Renal cortical epithelial cell (primary cell): ENCODE results near the gene TBL3. TPM values are rescaled to one million over a fixed set of nuclear protein-coding genes. Genes with fewer than 3 reads are reported as not detected.
"Not testable (repeated sequence)": the region's sequence is repeated elsewhere in the genome, so short reads cannot be mapped to it uniquely, and the experiment has no call there.

ENCODE experiments used
- DNase-seq: peaks from one replicate; pipeline ENCODE4 v3.0.0-alpha.2; 2011; ENCODE audit warnings: low read depth
- total RNA-seq: library from RNA; depleted of rRNA; stranded (reverse); fragments of >200 nt; gene quantifications from 2 replicates; pipeline ENCODE4 v1.2.3, GENCODE V29; 2014

The TBL3 gene
- total RNA-seq, 1 donor from 2014 or later, result 46.3 TPM

DNA sequence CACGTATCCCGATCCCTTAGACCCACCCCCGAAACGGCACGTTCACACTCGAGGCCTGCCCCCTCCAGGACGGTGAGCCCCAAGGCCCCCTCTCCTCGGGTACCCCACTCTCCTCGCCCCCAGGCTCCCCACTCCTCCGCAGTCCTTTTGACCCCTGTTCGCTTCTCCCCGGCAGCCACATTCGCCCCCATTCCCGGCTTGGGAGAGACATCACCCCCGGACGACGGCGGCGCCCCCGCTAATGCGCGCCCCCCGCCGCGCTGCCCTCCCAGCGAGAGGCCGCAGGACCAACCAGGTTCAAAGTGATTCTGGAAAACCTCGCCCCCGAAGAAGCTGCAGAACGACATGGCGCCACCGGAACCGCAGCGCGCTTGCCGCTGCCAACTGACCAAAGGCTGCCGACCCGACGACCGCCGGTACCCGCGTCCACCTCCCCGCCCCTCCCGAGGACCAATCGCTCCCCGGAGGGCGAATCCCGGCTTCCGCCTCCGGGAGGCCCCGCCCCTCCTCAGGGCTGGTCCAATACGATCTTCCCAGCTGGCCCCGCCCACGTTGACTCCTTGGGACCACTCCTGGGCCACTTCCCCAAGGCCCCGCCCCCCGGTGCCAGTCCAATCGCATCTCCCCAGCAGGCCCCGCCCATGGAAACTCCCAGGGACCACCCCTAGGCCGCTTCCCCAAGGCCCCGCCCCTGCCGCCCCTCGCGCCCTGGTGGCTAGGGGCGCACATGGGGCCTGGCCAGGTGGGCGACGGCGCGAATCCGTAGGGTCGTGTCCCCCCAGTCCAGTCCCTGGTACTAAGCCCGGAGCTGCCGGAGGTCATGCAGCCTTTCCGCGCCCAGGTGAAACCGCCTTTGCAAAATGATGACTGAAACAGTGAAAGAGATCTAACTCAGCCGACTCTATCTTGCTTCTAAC is 28.8 kb upstream of the TBL3 start, which contains the start of gene MSRB1:
Gene MSRB1 (minus strand): TSS at position 390 of the 917 bp plus-strand sequence. CDS start 43 bp downstream, at position 347.
- DNase-seq, result peak; percentile 92

DNA sequence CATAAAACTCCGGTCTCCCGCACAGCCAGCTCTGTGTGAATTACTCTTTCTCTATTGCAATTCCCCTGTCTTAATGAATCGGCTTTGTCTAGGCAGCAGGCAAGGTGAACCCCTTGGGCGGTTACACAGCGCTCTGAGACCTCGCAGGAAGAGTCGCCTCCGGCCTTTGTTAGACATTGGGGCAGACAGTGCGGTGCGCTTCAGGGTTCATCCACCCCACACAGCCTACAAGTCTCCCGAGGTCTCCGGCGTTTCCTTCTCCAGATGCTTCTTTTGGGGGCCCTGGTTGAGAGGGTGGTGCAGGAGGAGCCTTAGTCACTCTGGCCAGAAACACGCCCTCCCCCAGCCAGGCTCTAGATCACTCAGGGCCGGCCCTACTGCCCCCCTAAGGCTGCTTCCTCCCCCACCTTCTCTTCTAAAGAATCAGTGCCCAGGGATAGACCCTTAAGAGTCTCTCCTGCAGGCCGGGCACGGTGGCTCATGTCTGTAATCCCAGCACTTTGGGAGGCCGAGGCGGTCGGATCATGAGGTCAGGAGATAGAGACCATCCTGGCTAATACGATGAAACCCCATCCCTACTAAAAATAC is 27.1 kb upstream of the TBL3 start:
- DNase-seq, result no peak

DNA sequence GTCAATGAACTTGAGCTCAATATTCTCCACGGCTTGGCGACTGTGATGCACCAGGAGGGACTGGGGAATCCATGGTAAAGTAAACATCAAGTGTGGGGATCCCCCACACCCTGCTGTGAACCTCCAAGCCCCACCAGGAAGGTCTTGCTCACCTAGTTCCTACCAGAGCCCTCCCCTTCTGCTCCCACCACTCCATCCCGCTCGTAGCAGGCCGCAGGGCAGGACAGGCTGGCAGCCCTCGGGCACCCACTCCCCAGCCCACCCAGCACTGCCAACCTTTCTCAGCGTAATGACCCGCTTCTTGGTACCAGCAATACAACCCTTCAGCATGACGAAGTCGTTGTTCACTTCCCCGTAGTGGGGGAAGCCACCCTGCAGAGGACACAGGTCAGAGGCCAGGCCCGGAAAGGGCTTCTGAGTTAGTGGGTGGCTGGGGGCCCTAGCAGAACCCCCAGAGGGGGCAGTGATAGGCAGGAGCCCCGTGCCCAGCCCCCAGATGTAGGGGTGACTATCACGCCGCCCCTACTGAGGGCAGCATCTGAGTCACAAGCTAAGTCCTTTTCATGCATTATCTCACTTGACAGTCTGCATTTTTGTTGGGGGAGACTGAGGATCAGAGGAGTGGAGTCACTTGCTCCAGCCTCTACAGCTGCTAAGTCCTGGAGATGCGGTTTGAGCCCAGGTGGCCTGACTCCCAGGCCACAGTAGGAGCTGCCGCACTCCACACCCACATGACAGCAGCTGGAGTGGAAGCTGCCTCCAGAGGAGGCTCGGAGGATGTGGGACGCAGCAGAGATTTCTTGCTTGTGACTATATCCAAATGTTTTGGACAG is 26.1 kb upstream of the TBL3 start:
- DNase-seq, result no peak

DNA sequence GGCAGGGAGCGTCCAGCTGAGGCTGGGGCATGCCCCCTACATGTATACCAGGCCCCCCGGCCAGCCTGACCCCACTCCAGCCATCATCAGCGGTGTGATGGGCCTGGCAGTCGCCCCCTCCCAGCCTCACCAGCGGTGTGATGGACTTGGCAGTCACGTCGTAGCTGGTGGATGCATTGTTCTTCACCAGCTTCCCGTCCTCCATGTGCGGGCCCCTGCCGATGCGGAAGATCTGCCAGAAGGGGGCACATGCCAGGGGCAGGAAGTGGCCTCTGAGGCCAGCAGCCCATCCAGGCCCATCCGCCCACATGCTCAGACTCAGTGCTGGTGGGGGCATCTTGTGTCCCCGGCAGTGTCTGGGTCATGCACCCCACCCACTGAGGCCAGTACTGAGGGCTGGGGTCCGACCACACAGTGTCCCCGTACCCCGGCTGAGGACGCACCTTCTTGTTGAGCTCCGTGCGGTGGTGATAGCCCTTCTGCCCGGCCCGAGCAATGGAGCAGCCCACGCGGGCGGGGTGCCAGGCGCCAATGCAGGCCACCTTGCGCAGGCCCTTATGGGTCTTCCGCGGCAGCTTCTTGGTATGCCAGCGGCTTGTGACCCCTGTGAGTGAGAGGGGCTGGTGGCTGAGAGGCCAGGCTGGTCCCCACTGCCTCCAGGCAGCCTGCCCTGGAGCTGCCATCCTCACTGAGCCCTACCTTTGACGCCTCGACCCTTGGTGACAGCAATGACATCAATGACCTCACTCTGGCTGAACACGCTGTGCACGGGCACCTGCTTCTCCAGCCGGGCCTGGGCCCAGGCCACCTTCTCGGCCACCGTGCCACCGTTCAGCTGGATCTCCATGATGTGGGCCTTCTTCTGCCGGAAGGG is 25.1 kb upstream of the TBL3 start:
- no peak for DNase-seq

DNA sequence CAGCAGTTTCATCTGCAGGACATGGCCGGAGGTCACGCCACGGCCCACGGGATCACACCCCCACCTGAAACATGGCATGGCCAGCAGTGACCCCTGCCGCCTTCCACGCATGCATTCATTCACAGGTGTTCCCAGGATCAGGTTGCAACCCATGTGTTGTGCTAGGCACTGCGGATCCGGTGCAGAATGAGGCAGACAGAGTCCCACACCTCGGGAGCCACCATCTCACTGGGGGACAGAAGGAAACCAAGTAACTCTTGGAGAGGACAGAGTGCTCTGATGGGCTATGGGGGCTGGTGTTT is 24.5 kb upstream of the TBL3 start:
- no peak for DNase-seq

DNA sequence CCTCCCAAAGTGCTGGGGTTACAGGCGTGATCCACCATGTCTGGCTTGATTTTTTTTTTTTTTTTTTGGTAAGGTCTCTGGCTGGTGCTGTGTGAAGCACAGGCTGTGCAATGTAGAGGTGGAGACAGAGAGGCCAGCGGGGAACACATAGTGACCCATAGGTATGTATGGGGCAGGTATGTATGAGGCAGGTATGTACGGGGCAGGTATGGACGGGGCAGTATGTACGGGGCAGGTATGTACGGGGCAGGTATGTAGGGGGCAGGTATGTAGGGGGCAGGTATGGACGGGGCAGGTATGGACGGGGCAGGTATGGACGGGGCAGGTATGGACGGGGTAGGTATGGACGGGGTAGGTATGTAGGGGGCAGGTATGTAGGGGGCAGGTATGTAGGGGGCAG is 22.3 kb upstream of the TBL3 start:
- DNase-seq, result no peak

DNA sequence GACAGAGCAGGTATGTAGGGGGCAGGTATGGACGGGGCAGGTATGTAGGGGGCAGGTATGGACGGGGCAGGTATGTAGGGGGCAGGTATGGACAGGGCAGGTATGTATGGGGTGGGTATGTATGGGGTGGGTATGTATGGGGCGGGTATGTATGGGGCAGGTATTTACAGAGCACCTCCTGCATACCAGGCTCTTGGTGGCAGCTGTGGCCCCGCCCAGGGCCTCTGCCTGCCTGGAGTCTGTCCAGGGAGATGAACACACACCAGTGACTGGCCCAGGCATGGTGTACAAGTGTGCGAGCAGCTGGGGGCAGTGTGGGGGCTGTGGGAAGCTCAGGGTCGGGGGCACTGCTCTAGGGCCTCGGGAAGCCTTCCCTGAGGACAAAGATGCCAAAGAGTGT is 21.8 kb upstream of the TBL3 start:
- DNase-seq, result no peak

DNA sequence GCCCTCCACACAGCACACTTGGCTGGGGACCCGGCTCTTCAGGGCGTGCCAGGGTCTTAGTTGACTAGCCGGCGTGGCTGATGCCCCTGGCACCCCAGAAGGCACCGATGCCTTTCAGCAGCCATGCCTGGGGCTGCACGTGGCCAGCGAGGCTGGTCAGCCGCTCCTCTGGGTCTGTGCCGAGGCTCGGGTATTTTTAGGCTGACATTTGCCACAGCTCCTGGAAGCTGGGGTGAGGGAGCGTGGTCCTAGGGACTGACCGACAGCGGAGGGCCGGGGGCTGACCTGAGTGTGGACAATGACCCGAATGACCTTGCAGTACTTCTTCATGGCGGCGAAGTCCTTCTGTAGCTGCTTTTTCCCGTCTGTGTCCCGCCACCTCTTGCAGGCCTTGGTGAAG is 21.3 kb upstream of the TBL3 start:
- DNase-seq, result no peak

DNA sequence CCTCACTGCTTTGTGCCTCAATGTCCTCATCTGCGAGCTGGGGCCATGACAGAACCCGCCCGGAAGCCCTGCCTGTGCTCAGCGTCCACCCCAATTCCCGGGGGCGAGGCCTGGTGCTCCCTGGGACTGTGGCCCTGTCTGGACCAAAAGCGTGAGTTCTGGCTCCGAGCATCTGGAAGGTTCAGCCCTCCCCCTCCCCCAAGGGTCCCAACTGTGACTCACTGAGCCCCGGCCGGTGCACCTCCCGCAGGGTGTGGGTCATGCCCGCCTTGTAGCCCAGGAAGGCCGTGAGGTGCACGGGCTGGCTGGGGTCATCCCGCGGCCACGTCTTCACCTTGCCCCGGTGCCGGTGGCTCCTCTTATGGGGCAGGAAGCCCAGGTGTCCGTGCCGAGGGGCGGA is 18.1 kb upstream of the TBL3 start:
- DNase-seq, result no peak

DNA sequence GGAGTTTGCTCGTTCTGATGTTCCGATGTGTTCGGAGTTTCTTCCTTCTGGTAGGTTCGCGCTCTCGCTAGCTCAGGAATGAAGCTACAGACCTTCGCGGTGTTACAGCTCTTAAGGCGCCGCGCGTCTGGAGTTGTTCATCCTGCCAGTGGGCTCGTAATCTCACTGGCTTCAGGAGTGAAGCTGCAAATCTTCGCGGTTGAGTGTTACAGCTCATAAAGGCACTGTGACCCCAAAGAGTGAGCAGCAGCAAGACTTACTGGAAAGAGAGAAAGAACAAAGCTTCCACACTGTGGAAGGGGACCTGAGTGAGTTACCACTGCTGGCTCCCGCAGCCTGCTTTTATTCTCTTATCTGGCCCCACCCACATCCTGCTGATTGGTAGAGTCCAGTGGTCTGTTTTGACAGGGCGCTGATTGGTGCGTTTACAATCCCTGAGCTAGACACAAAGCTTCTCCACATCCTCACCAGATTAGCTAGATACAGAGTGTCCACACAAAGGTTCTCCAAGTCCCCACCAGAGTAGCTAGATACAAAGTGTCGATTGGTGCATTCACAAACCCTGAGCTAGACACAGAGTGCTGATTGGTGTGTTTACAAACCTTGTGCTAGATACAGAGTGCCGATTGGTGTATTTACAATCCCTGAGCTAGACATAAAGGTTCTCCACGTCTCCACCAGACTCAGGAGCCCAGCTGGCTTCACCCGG is 14.3 kb upstream of the TBL3 start:
- DNase-seq, result not testable (repeated sequence)

DNA sequence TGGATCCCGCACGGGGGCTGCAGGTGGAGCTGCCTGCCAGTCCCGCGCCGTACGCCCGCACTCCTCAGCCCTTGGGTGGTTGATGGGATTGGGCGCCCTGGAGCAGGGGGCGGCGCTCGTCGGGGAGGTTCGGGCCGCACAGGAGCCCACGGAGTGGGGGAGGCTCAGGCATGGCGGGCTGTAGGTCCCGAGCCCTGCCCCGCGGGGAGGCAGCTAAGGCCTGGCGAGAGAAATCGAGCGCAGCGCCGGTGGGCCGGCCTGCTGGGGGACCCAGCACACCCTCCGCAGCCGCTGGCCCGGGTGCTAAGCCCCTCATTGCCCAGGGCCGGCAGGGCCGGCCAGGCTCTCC is 13.7 kb upstream of the TBL3 start:
- DNase-seq, result not testable (repeated sequence)

DNA sequence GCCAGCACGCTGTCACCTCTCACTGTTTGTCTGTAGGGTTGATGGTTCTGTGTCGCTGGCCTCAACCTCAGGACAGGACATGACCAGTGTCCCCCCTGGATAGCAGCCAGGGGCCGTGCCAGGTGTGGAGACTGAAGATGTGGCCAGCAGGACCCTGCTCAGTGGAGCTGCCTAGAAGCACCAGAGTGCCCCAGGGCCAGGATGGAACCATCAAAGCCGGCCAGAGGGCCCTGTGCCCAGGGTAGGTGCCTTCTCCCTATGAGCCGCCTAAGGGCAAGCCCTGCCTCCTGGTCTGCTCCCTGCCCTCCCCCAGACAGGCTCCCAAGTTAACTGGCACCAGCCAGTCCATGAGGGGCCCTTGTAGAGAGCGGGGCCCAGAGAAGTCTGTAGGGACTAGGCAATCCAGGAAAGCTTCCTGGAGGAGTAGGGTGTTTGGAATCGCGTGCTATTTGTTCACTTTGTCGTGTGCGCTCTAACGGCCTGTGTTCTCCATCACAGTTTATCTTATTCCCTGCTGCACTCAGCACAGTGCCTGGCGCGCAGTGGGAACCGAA is 13.1 kb upstream of the TBL3 start:
- no peak for DNase-seq

DNA sequence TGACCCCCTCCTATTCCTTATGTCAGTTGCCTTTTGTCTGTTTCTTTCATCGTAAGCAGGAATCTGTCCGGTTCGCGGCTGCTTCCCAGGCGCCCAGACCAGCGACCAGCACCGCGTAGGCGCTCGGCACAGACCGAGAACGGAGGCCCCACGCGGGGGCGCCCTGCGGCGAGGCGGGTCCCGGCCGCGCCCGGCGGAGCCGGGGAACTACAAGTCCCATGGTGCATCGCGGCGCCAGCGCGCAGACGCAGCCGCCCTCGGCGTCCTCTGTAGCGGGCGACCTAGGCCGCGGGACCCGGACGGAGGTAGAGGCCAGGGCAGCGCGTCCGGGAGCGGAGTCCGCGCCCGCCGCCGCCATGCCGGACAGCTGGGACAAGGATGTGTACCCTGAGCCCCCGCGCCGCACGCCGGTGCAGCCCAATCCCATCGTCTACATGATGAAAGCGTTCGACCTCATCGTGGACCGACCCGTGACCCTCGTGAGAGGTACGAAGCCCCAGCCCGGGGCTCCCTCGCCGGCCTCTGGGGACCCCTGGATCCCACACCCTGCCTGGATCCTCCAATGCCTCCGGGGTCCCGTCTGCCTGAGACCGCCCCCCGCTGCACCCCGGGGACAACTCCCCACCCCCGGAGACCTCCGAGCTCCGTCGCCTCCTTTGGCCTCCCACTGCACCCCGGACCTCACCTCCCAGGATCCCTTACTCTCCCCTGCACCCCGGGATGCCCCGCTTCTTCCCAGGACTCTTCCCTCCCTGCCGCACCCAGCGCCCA is 12.4 kb upstream of the TBL3 start, which contains the start of gene NDUFB10:
Gene NDUFB10 (plus strand): TSS at position 270 of the 771 bp plus-strand sequence. CDS start 87 bp downstream, at position 357.
- DNase-seq, result peak; percentile 66

DNA sequence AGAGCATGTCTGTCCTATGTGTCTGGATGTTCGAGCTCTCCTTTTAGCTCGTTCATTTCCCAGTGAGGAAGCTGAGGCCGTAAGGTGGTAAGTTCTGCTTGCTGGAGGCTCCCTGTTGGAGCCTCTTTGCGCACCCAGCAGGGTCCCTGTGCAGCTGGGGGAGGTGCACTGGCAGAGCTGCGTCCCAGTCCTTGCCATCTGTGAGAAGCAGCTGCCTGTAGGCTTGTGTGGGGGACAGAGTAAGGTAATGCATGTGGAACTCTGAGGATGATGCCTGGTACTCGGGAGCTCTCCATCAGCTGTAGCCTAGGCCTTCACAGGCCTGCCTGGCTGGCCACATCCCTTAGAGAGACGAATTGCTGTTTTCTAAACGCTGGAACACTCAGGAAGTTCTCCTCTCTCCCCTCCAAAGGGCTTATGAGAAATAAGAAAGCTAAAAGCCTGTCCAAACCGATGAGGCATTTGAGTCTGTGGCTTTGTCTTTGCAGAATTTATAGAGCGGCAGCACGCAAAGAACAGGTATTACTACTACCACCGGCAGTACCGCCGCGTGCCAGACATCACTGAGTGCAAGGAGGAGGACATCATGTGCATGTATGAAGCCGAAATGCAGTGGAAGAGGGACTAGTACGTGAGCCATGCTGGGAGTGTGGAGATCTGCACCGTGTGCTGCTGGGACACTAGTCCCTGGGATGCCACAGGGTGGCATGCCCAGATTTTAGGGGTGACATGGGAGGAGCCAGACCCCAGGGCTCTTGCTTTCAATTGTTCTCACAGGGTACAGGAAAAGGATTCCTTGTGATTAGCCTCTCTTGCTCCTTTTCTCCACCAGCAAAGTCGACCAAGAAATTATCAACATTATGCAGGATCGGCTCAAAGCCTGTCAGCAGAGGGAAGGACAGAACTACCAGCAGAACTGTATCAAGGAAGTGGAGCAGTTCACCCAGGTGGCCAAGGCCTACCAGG is 10.9 kb upstream of the TBL3 start:
- DNase-seq, result no peak

DNA sequence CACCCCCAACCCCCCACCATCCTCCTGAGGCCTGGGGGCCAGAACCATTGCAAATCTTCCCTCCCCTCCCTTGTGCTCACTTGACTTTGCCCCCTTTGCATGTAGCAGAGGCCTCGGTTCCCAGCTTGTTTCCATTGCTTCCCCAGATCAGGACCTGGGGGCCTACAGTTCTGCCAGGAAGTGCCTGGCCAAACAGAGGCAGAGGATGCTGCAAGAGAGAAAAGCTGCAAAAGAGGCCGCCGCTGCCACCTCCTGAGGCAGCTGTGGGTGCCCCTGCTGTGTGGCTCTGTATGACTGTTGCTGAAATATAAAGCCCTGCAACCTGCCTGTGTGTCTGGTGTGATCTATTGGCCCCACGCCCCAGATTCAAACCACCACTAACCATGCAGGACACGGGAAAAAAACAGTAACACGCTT is 10.2 kb upstream of the TBL3 start:
- DNase-seq, result no peak

DNA sequence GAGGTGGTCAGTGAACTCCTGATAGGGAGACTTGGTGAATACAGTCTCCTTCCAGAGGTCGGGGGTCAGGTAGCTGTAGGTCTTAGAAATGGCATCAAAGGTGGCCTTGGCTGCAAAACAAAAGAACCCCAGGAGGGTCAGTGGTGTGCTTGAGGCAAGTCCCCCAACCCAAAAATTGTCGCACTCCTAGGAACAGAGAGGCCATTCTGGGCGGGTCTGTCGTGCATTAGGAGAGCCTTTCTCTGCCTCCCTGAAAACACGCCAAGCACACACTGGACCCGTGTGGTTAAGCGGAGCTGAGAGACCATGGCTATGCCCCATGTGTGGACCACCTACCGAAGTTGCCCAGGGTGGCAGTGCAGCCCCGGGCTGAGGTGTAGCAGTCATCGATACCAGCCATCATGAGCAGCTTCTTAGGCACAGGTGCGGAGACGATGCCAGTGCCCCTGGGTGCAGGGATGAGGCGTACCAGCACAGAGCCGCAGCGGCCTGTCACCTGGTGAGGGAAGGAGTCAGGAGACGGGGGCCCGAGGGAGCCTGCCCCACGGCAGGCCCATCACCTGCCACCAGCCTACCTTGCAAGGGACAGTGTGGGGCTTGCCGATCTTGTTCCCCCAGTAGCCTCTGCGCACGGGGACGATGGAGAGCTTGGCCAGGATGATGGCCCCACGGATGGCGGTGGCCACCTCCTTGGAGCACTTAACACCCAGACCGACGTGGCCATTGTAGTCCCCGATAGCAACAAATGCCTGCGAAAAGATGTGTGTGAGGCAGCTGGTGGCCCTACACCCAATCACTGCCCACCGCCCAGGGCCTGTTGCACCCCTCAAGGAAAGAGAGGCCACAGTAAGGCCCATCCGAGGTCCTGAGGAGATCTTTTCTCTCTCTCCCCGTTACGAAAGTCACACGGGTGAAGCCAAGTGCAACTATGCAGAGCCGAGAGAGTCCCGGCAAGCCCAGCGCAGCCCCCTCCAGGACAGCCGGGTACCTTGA is 9.4 kb upstream of the TBL3 start:
- DNase-seq, result not testable (repeated sequence)

DNA sequence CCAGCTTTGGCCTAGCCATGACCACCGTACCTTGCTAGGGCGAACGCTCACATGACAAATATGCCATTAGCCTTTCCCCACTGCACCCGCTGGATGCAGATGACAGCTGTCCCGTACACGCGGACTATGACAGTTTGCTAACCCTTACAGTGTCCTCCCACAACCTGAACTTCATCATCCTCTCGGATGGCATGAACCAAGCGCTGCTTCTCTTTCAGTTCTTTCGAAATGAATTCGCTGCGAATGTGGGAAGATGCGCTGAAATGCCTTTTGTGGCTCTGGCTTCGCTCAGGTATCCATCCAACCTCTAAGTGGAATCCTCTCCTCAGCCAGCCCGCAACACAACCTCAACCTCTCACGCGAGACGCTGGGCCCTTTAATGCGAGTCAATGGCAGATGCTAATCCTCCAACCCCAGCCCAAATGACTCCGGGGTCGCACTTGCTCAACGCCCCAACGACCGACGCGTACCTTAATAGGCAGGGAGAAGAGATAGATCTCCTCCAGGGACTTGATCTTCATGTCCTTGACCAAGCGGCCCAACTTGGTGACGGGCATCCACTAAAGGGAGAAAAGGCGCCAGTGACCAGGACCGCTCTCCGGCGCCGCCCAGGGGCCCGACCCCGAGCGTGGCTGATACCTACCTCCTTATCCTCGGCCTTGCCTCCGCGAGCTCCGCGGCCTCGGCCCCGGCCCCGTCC is 7.9 kb upstream of the TBL3 start:
- DNase-seq, result no peak
